ENCODE measurements around the gene IGF2BP3. TPM values are rescaled to one million over a fixed set of nuclear protein-coding genes. Genes with fewer than 3 reads are reported as not detected.

IGF2BP3 gene
- total and polyA plus RNA-seq, 4 donors, result 0.18 to 60.2 (median 1.5) TPM

DNA sequence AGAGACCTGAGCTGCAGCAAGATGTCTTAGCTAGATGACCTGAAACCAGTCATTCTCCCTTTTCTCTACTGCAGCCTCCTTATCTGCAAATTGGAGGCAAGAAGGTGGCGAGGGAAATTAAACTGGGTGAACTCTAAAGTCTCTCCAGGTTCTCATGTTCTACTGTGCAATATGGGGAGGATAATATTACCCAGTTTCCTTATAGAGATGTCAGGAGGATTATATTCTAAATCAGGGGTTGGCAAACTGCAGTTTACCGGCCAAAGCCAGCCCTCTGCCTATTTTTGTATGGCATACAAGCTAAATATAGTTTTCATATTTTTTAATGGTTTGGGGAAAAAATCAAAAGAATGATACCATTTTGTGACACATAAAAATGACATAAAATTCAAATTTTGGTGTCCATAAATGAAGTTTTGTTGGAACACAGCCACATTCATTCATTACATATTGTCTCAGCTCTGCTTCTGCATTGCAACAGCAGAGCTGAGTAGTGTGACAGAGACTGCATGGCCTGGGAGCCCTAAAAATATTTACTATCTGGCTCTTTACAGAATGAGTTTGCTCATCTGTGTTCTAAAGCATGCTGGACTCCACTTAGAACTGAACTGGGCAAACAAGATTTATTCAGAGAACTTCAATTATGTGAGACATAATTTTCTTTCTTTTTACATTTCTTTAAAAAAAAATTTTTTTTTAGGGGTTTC is 190.3 kb downstream of the IGF2BP3 start:
- TF ChIP-seq, protein P1, sequence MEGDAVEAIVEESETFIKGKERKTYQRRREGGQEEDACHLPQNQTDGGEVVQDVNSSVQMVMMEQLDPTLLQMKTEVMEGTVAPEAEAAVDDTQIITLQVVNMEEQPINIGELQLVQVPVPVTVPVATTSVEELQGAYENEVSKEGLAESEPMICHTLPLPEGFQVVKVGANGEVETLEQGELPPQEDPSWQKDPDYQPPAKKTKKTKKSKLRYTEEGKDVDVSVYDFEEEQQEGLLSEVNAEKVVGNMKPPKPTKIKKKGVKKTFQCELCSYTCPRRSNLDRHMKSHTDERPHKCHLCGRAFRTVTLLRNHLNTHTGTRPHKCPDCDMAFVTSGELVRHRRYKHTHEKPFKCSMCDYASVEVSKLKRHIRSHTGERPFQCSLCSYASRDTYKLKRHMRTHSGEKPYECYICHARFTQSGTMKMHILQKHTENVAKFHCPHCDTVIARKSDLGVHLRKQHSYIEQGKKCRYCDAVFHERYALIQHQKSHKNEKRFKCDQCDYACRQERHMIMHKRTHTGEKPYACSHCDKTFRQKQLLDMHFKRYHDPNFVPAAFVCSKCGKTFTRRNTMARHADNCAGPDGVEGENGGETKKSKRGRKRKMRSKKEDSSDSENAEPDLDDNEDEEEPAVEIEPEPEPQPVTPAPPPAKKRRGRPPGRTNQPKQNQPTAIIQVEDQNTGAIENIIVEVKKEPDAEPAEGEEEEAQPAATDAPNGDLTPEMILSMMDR (IDR thresholded peaks at IDR 0.05; ENCODE audit: control extremely low read depth, extremely low read depth), result no peak
- Histone ChIP-seq H3K9me3 (ENCODE audit: control insufficient read depth in 4 of 4, insufficient read depth in 3 of 4, low read length in 3 of 4) (no peaks in the 10 kb centered on the region), H3K36me3 (ENCODE audit: control insufficient read depth in 4 of 4, insufficient read depth in 4 of 4, low read length in 4 of 4) (peaks cover 0 to 3% (median 0%) of the 10 kb centered on the region in 4 donors), H3K9ac (ENCODE audit: insufficient read depth in 1 of 2, low read length in 2 of 2) (no peak overlapping the region), H3K27ac (ENCODE audit: low read depth in 1 of 2, low read length in 1 of 2) (no peak overlapping the region), H3K4me1 (ENCODE audit: control insufficient read depth in 5 of 5, insufficient read depth in 5 of 5, low read length in 5 of 5) (no peaks in the 10 kb centered on the region), H3K4me3 (no peak overlapping the region), H3K27me3 (ENCODE audit: control insufficient read depth in 3 of 3, insufficient read depth in 3 of 3, low read length in 2 of 3) (no peaks in the 10 kb centered on the region)
- WGBS, 2 donors, result 93 to 96% methylated on average over 2 of the region's 2 CpGs
- no peak for DNase-seq
- ATAC-seq (ENCODE audit: insufficient read depth, low FRiP score), result no peak

DNA sequence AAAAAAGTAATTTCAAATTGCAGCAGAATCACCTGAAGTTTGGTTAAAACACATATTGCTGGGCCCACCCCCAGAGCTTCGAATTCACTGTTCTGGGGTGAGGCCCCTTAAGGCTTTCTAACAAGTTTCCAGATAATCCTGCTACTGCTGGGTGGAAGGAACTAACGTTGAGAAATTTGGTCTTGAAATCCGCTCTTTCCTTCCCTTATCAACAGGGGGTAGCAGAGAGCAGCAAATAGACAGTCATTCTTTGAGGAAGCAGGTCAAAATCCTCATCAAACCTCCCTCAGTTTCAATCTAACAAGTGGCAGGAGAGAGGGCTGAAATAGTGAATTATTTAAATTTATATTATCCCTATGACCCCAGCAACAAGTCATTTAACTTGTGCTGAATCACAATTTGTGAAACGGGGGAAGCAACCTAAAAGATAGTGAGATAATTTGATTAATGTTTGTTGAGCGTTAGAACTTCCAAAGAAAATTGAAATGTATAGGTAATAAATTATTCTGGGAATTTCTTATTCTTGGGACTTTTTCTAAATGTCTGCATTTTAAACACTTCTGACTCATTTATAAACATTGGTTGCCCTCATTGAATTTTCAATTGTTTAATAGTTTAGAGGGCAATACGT is 192.8 kb downstream of the IGF2BP3 start:
- Histone ChIP-seq H3K4me1 (ENCODE audit: control insufficient read depth in 5 of 5, insufficient read depth in 5 of 5, low read length in 5 of 5) (peaks cover 0 to 1% (median 0%) of the 10 kb centered on the region in 5 donors), H3K9me3 (ENCODE audit: control insufficient read depth in 4 of 4, insufficient read depth in 3 of 4, low read length in 3 of 4) (no peaks in the 10 kb centered on the region), H3K36me3 (ENCODE audit: control insufficient read depth in 4 of 4, insufficient read depth in 4 of 4, low read length in 4 of 4) (peaks cover 0 to 3% (median 0%) of the 10 kb centered on the region in 4 donors), H3K4me3 (no peak overlapping the region), H3K27ac (ENCODE audit: low read depth in 1 of 2, low read length in 1 of 2) (no peak overlapping the region), H3K27me3 (ENCODE audit: control insufficient read depth in 3 of 3, insufficient read depth in 3 of 3, low read length in 2 of 3) (no peaks in the 10 kb centered on the region), H3K9ac (ENCODE audit: insufficient read depth in 1 of 2, low read length in 2 of 2) (no peak overlapping the region)
- DNase-seq, result peak; percentile 41 to 84 (median 84)
- TF ChIP-seq, protein P1 (IDR thresholded peaks at IDR 0.05; ENCODE audit: control extremely low read depth, extremely low read depth), result peak; percentile 64
- 37 to 38% methylated on average over 6 of the region's 6 CpGs for WGBS, 2 donors
- no peak for ATAC-seq (ENCODE audit: insufficient read depth, low FRiP score)

DNA sequence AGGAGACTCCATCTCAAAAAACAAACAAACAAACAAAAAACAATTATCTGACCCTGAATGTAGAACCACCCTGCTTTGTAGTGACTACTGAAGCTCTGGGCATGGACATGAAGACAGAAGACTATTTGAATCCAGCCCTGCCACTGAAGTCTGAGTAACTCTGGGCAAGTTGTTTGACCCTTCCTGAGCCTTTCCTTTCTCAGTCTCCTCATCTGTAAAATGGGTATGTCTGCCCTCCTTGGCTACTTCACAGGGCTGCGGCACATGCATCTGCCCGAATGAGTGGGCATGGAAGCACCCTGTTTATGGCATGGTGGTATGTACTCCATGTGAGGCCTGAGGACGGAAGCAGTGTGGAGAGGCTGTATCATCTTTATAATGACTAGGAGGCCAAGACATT is 193.3 kb downstream of the IGF2BP3 start:
- no peaks in the 10 kb centered on the region for H3K9me3 ChIP-seq (ENCODE audit: control insufficient read depth in 4 of 4, insufficient read depth in 3 of 4, low read length in 3 of 4)
- H3K4me1 ChIP-seq (ENCODE audit: control insufficient read depth in 5 of 5, insufficient read depth in 5 of 5, low read length in 5 of 5), result peaks cover 0 to 1% (median 0%) of the 10 kb centered on the region in 5 donors
- no peak overlapping the region for H3K4me3 ChIP-seq
- DNase-seq, result no peak
- H3K27ac ChIP-seq (ENCODE audit: low read depth in 1 of 2, low read length in 1 of 2), result no peak overlapping the region
- WGBS, 2 donors, result 80 to 86% methylated on average over 3 of the region's 3 CpGs
- TF ChIP-seq, protein P1 (IDR thresholded peaks at IDR 0.05; ENCODE audit: control extremely low read depth, extremely low read depth), result no peak
- H3K36me3 ChIP-seq (ENCODE audit: control insufficient read depth in 4 of 4, insufficient read depth in 4 of 4, low read length in 4 of 4), result peaks cover 0 to 3% (median 0%) of the 10 kb centered on the region in 4 donors
- no peak for ATAC-seq (ENCODE audit: insufficient read depth, low FRiP score)
- no peaks in the 10 kb centered on the region for H3K27me3 ChIP-seq (ENCODE audit: control insufficient read depth in 3 of 3, insufficient read depth in 3 of 3, low read length in 2 of 3)
- H3K9ac ChIP-seq (ENCODE audit: insufficient read depth in 1 of 2, low read length in 2 of 2), result no peak overlapping the region

Measured in lung (tissue), 12 donors.